Caco-2 (cell line): ENCODE data around the gene EPS8L2. TPM values are rescaled to one million over a fixed set of nuclear protein-coding genes. Genes with fewer than 3 reads are reported as not detected.

Experiments used
- Bru-seq: library from RNA; stranded (reverse); fragments of 400-500 nt; gene quantifications from one replicate; lab custom pipeline; 2021; lab: Mats Ljungman, UMichigan
- BruChase-seq, 2 experiments: library from RNA; stranded (reverse); fragments of 400-500 nt; gene quantifications; one replicate each; lab custom pipeline; 2021; lab: Mats Ljungman, UMichigan
- BruUV-seq: library from RNA; stranded (reverse); fragments of 400-500 nt; replicated peaks from 2 replicates; lab custom pipeline; 2021; lab: Mats Ljungman, UMichigan
- CTCF ChIA-PET: fragments of 300-600 bp; sonication (Branson Sonifier 250); formaldehyde crosslinking; loops from one replicate; lab custom pipeline; 2022; ENCODE audit warnings: antibody characterized with exemption; lab: Charles Lee
- POLR2A ChIA-PET: fragments of 300-600 bp; sonication (Branson Sonifier 250); formaldehyde crosslinking; loops from one replicate; lab custom pipeline; 2022; ENCODE audit warnings: antibody characterized with exemption; lab: Charles Lee
- DNase-seq, 2 experiments: peaks; one replicate each; pipeline versions ENCODE4 v3.0.0 to v3.0.0-alpha.2; 2020 to 2022
- H3K27me3 ChIP-seq: replicated peaks from 2 replicates; pipeline ENCODE4 v1.6.0; 2011; ENCODE audit warnings: low read length; ENCODE audit not compliant: control insufficient read depth, insufficient read depth
- H3K36me3 ChIP-seq: 2 replicates; pipeline ENCODE4 v1.5.1; 2011; ENCODE audit warnings: low read length; ENCODE audit not compliant: control insufficient read depth, insufficient read depth
- H3K4me1 ChIP-seq: fragments of 250-450 bp; sonication (Bioruptor Pico); 2 replicates; pipeline ENCODE4 v1.5.1; 2020; ENCODE audit warnings: mild to moderate bottlenecking
- H3K4me3 ChIP-seq: 2 replicates; pipeline ENCODE4 v1.5.1; 2011; ENCODE audit warnings: low read depth, mild to moderate bottlenecking, control low read depth, low read length
- H3K9me3 ChIP-seq: fragments of 250-450 bp; sonication (Bioruptor Pico); 2 replicates; pipeline ENCODE4 v1.5.1; 2020; ENCODE audit warnings: mild to moderate bottlenecking, moderate library complexity
- H3K27ac Mint-ChIP-seq: one replicate; pipeline ENCODE4 v1.8.0; 2022; ENCODE audit warnings: mixed read lengths; ENCODE audit not compliant: unreplicated experiment
- H3K27me3 Mint-ChIP-seq: one replicate; pipeline ENCODE4 v1.8.0; 2022; ENCODE audit warnings: mixed read lengths; ENCODE audit not compliant: insufficient read depth, unreplicated experiment
- H3K36me3 Mint-ChIP-seq: one replicate; pipeline ENCODE4 v1.8.0; 2022; ENCODE audit warnings: mild to moderate bottlenecking, mixed read lengths; ENCODE audit not compliant: insufficient read depth, unreplicated experiment
- H3K4me1 Mint-ChIP-seq: one replicate; pipeline ENCODE4 v1.8.0; 2022; ENCODE audit warnings: low read depth, mixed read lengths; ENCODE audit not compliant: unreplicated experiment
- H3K4me3 Mint-ChIP-seq: one replicate; pipeline ENCODE4 v1.8.0; 2022; ENCODE audit warnings: mild to moderate bottlenecking, moderate library complexity, mixed read lengths; ENCODE audit not compliant: unreplicated experiment
- H3K9me3 Mint-ChIP-seq: one replicate; pipeline ENCODE4 v1.8.0; 2022; ENCODE audit warnings: mixed read lengths; ENCODE audit not compliant: unreplicated experiment
- intact Hi-C: fragments of 100-400 bp; cut with micrococcal nuclease; formaldehyde crosslinking; loops from one replicate; pipeline ENCODE4 v1.10.0; 2022; ENCODE audit not compliant: unreplicated experiment
- long read RNA-seq: library from polyadenylated mRNA; stranded (forward); transcript quantifications from one replicate; pipeline ENCODE4 v2.0.0, GENCODE V29; 2022
- total RNA-seq: library from RNA; stranded (reverse); gene quantifications from 2 replicates; pipeline ENCODE4 v1.2.3, GENCODE V29; 2022
- TF ChIP-seq, protein P1 (sequence below), 2 experiments: fragments of 200-600 bp in 1 of 2; IDR thresholded peaks; 1 replicate in 1 of 2; 2 replicates in 1 of 2; pipeline versions ENCODE4 v1.5.1 to v1.8.0; 2011 to 2022; ENCODE audit warnings: antibody characterized with exemption in 1 of 2, control low read depth in 1 of 2, inconsistent platforms in 1 of 2, low read depth in 1 of 2, low read length in 1 of 2, mild to moderate bottlenecking in 1 of 2, moderate library complexity in 1 of 2; ENCODE audit not compliant: insufficient read depth in 1 of 2, severe bottlenecking in 1 of 2, unreplicated experiment in 1 of 2

The EPS8L2 gene
- total RNA-seq (203 and 224 TPM in 2 replicates), Bru-seq, nascent RNA (percentile 63 among the genes with signal in this experiment), BruChase-seq, experiment 1, labeled RNA remaining after a 2-hour chase (percentile 75 among the genes with signal in this experiment), BruChase-seq, experiment 2, labeled RNA remaining after a 6-hour chase (percentile 84 among the genes with signal in this experiment)
- long read RNA-seq, transcript EPS8L2-220 (9 exons, 2,304 nt) = minor isoform, 11 of 321 reads
- long read RNA-seq, transcript EPS8L2-201 (21 exons, 3,148 nt) = major isoform, 79 of 321 reads
- long read RNA-seq, partial matches to known transcripts = 42 of 321 reads
- long read RNA-seq, other reads (novel, unspliced or antisense) = 175 of 321 reads

GRCh38 chr11:705646-706438 is at the start of gene EPS8L2:
TSS of gene EPS8L2 (plus strand) at chr11:706231. CDS start at chr11:709408, 3,177 bp downstream.
- TF ChIP-seq, protein P1, sequence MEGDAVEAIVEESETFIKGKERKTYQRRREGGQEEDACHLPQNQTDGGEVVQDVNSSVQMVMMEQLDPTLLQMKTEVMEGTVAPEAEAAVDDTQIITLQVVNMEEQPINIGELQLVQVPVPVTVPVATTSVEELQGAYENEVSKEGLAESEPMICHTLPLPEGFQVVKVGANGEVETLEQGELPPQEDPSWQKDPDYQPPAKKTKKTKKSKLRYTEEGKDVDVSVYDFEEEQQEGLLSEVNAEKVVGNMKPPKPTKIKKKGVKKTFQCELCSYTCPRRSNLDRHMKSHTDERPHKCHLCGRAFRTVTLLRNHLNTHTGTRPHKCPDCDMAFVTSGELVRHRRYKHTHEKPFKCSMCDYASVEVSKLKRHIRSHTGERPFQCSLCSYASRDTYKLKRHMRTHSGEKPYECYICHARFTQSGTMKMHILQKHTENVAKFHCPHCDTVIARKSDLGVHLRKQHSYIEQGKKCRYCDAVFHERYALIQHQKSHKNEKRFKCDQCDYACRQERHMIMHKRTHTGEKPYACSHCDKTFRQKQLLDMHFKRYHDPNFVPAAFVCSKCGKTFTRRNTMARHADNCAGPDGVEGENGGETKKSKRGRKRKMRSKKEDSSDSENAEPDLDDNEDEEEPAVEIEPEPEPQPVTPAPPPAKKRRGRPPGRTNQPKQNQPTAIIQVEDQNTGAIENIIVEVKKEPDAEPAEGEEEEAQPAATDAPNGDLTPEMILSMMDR (IDR thresholded peaks at IDR 0.05; ENCODE audit: insufficient read depth in 1 of 2, low read depth in 1 of 2, low read length in 1 of 2, severe bottlenecking in 1 of 2, unreplicated experiment in 1 of 2) = no peak
- Histone ChIP-seq H3K4me1 (peaks cover 47% of the 10 kb centered on the region), H3K4me3 (peak within 1 kb of the TSS; percentile 80), H3K9me3 (no peaks in the 10 kb centered on the region), H3K36me3 (peaks cover 4% of the 10 kb centered on the region), H3K27me3 (no peaks in the 10 kb centered on the region)
- Mint-ChIP-seq H3K27me3 (no peaks in the 10 kb centered on the region), H3K4me3 (peak within 1 kb of the TSS; percentile 86), H3K36me3 (peaks cover 79% of the 10 kb centered on the region), H3K27ac (peak within 1 kb of the TSS; percentile 90), H3K4me1 (peaks cover 7% of the 10 kb centered on the region), H3K9me3 (no peaks in the 10 kb centered on the region)
- ChIA-PET POLR2A (interaction anchor here (0.6 to 4.2 kb wide), 3 partner anchors 11 to 247 kb away, joined by 3 to 32 read pairs (median 13); partner anchors contain the start of genes DEAF1 and TMEM80), CTCF (interaction anchor here (0.6 kb wide), 1 partner anchor 70 kb away, joined by 7 read pairs; no protein-coding TSS in a partner anchor)
- DNase-seq = peak; percentile 80
- no TSS peak for BruUV-seq
- intact Hi-C loops = no loop called here

- intact Hi-C loops = no loop called here
- Mint-ChIP-seq H3K27ac (no peak overlapping the region), H3K4me3 (no peak overlapping the region), H3K4me1 (peaks cover 5% of the 10 kb centered on the region), H3K36me3 (peaks cover 59% of the 10 kb centered on the region), H3K27me3 (no peaks in the 10 kb centered on the region), H3K9me3 (no peaks in the 10 kb centered on the region)
- Histone ChIP-seq H3K4me1 (peaks cover 13% of the 10 kb centered on the region), H3K27me3 (no peaks in the 10 kb centered on the region), H3K9me3 (no peaks in the 10 kb centered on the region; the same call in 1 of the 2 replicates), H3K4me3 (no peak overlapping the region), H3K36me3 (peaks cover 3% of the 10 kb centered on the region)
- TF ChIP-seq, protein P1 (IDR thresholded peaks at IDR 0.05; ENCODE audit: insufficient read depth in 1 of 2, low read depth in 1 of 2, low read length in 1 of 2, severe bottlenecking in 1 of 2, unreplicated experiment in 1 of 2) = no peak
- BruUV-seq = no TSS peak
- DNase-seq = no peak
- ChIA-PET POLR2A (interaction anchor here (0.6 to 1.2 kb wide), 3 partner anchors 37 to 121 kb away, joined by 3 to 6 read pairs (median 5); partner anchors contain the start of gene GATD1), CTCF (no interaction called here)
Observed at GRCh38 chr11:656426-656825, 49.6 kb upstream of the EPS8L2 start.

DNA sequence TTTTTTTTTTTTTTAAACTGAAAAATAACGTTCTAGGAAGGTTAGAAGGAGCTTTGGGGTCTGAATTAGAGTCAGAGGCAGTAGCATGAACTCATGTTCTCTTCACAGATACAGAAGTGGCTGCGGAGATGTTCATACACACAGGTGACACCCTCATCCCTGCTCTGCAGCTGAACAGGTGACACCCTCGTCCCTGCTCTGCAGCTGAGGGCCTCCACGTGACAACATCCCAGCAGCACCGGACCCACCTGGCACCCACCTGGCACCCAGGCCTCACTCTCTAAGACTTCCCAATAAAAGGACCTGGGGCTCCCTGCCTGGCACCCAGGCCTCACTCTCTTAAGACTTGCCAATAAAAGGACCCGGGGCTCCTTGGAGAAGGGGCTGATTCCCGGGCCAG is 49.2 kb upstream of the EPS8L2 start:
- peaks cover 13% of the 10 kb centered on the region for H3K4me1 ChIP-seq
- Mint-ChIP-seq H3K4me1 (peaks cover 5% of the 10 kb centered on the region), H3K27me3 (no peaks in the 10 kb centered on the region), H3K27ac (no peak overlapping the region), H3K9me3 (no peaks in the 10 kb centered on the region), H3K36me3 (peaks cover 59% of the 10 kb centered on the region), H3K4me3 (no peak overlapping the region)
- no peak for DNase-seq
- H3K4me3 ChIP-seq = no peak overlapping the region
- intact Hi-C loops = no loop called here
- BruUV-seq = no TSS peak
- ChIA-PET POLR2A (interaction anchor here (0.6 to 1.2 kb wide), 2 partner anchors 56 to 120 kb away, joined by 3 to 6 read pairs; partner anchors contain the start of gene GATD1), CTCF (no interaction called here)
- H3K9me3 ChIP-seq = no peaks in the 10 kb centered on the region; the same call in 1 of the 2 replicates
- H3K36me3 ChIP-seq = peaks cover 3% of the 10 kb centered on the region
- H3K27me3 ChIP-seq = no peaks in the 10 kb centered on the region
- TF ChIP-seq, protein P1 (IDR thresholded peaks at IDR 0.05; ENCODE audit: insufficient read depth in 1 of 2, low read depth in 1 of 2, low read length in 1 of 2, severe bottlenecking in 1 of 2, unreplicated experiment in 1 of 2) = no peak
